H54 (cell line): ENCODE measurements around the gene RNF150.

Source experiments
- DNase-seq: peaks from one replicate; pipeline ENCODE4 v3.0.0; 2011; ENCODE audit warnings: low spot score, mixed read lengths; ENCODE audit not compliant: insufficient read length
- FAIRE-seq: peaks from 3 replicates; lab custom pipeline; 2011; peaks lifted over from hg19 to GRCh38; lab: Jason Lieb, UNC
- POLR2A ChIP-seq: IDR thresholded peaks from 2 replicates; pipeline ENCODE4 v1.6.1; 2011; ENCODE audit warnings: low read depth, mild to moderate bottlenecking, low read length

Gene RNF150

DNA sequence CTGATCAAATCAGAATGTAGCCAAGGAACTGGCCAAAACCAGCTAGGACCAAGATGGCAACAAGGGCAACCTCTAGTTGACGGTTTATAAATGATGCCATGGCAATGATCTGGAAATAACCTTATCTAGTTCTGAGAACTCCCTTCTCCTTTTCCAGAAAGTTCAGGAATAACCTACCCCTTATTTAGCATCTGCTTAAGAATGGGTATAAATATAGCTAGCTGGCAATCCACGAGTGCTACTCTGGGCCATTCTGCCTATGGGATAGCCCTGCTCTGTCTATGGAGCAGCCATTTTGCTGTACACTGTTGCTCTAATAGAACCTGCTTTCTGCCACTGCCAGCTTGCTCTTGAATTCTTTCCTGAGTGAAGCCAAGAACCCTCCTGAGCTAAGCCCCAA is 192.7 kb downstream of the RNF150 start:
- TF ChIP-seq POLR2A = no peak
- FAIRE-seq (no peak), DNase-seq (no peak)

DNA sequence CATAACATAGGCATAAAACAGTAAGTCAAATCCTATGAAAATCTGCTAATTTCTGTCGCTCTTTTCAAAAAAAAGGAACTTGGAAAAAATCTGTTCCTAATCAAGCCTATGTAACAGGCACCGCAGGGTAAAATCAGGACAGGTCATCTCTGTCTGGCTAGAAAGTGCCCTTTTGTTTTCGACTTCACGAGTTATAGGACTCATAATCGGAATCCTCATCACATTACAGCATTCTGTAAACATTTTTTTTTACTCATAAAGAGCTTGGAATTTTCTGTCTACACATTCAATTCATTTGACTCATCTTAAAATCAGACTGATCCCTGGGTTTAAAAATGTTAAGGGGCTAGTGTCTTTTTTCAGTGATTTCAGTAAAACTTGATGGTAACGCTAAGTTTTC is 195.4 kb downstream of the RNF150 start:
- TF ChIP-seq POLR2A = no peak
- DNase-seq (peak; percentile 30), FAIRE-seq (peak; percentile 72)

DNA sequence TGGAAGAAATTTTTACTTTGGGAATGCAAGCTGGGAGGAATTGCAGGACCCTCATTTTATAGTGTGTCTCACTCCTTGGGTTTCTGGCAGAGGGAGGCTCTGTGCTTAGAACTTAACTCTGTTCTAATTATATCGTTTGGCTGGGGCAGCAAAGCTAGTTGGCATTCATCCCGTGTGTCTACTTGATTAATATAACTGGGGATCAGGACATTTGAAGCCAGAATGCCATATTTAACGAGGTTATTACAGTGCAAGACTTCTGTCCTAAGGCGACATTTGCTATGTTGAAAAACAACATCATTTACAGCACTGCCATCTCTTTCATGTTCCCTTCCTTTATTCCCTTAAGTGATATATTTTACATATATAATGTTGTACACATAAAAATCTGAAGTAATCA is 198.0 kb downstream of the RNF150 start:
- FAIRE-seq = no peak
- no peak for DNase-seq

DNA sequence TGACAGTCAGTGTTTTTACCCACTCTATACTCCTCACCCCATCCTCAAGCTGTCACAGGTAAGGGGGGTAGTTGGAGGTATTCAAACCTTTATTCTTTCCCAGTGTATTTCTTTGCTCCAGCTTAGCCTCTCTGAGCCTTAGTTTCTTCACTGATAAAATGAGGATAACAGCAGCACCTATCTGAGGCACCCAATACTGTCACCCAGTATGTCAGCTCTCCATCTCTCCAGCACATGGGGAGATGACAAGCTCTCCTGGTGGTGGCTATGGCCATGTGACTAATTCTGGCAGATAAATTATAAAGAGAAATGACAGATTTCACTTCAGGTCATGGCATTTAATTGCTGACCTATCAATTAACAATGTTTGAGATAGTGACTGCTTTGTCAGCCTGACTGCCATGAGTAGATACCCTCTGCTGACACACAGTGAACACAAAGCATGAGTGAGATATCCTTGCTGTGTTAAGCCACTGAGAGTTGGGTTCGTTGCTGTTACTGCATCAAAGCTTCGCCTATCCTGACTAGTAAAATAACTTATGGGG is 200.7 kb downstream of the RNF150 start:
- no peak for TF ChIP-seq POLR2A
- FAIRE-seq = no peak

More for the DNA sequence above, 198.0 kb downstream of the RNF150 start:
- no peak for TF ChIP-seq POLR2A

DNA sequence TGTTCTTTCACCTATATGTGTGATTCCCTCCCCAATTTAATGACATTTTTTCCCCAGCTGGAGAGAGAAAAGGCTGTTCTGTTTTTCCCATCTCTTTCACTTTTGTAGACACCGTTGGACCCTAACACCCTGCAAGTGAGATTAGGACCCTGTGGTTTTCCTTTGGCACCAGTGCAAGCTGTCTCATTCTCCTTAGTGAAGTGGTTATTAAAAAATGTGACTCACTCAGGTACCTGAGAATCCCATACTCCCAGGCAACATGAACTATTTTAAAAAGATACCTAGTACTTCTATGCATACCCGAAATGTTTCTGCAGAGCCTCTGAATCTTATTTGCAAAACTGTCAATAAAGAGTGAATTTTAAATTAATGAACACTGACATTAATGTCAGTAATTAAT is 201.4 kb downstream of the RNF150 start:
- DNase-seq (no peak), FAIRE-seq (no peak)
- no peak for TF ChIP-seq POLR2A

More for the DNA sequence above, 200.7 kb downstream of the RNF150 start:
- no peak for DNase-seq

DNA sequence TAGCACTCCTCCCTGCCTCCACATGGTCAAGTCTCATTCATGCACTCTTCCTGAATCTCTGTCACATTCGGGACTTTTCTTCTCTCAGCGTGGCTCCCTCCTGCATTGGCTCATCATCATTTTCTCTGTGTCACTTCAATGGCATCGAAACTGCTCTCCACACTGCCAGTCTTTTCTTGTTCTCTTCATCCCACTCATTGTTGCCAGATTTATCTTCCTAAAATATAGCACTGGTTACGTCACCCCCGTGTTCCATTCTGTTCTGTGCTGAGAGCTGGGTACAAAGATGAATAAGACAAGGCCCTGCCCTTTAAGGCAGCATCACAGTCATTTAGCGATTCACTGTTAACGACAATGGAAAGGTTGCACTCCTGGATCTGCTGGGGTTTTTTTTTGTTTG is 202.7 kb downstream of the RNF150 start:
- DNase-seq = no peak
- TF ChIP-seq POLR2A = no peak
- FAIRE-seq = no peak

DNA sequence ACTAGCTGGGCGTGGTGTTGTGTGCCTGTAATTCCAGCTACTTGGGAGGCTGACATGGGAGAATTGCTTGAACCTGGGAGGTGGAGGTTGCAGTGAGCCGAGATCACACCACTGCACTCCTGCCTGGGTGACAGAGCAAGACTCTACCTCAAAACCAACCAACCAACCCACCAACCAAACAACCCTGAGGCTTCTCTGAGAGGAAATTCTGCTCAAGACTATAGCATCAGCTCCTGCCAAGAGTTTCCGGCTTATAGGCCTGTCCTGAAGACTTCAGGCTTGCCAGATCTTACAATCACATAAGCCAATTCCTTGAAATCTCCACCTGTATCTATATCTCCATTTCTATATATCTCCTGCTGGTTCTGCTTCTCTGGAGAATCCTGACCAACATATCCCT is 203.3 kb downstream of the RNF150 start:
- TF ChIP-seq POLR2A = no peak
- FAIRE-seq (no peak), DNase-seq (no peak)

DNA sequence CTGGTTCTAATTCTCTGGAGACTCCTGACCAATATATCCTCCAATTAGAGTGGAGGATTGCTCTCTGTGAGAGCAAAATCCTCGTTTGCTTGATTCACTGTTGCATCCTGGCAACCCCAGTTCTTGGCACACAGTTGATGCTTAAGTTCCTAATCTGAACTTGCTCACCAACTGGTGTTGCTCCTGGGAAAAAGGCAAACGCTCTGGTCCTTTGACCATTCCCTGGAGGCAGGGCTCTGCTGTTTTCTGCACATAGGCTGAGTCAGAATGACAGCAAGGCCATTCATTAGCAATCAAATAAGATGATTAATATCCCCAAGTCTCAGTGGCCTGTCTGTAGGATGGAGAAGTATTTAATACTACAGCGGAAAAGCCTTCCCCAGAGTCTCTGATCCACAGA is 204.4 kb downstream of the RNF150 start:
- DNase-seq = no peak
- FAIRE-seq = no peak
- no peak for TF ChIP-seq POLR2A

DNA sequence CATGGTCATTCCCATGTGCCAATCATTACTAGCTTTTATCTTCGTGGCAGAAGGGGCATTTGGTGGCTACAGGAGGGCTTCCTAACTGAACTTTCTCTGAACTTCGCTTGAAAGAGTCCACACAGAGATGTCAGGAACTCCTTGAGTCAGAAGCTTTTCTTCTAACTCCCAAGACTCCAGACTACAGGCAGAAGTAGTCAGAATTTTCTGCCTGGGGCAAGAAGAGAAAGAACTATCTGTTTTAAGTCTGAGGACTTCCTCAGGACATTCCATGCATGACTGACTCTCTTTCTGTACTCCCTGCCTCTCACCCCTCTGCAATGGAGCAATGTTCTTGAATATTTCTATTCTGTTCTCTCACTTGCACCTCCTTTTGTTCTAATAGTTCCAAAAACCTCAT is 206.6 kb downstream of the RNF150 start:
- no peak for TF ChIP-seq POLR2A
- DNase-seq (no peak), FAIRE-seq (no peak)

DNA sequence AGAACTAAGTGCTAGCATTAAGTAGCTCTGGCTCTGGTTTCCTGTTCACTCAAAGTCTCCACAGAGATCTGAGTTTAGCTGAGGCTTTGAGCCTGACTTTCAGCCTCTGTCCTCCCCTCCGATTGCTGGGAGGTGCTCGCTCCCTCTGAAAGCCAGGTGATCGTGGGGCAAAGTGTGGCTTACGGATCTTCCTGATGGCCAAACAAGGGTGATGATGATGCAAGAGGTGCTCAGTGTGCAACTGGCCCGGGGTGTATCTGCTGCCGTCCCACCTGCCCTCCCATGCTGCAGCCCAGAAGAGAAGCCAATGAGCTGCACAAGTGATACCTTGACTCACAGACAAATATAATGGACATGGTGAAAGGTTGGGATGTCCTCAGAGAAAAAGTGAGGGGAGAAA is 207.9 kb downstream of the RNF150 start:
- FAIRE-seq (no peak), DNase-seq (no peak)
- TF ChIP-seq POLR2A = no peak

DNA sequence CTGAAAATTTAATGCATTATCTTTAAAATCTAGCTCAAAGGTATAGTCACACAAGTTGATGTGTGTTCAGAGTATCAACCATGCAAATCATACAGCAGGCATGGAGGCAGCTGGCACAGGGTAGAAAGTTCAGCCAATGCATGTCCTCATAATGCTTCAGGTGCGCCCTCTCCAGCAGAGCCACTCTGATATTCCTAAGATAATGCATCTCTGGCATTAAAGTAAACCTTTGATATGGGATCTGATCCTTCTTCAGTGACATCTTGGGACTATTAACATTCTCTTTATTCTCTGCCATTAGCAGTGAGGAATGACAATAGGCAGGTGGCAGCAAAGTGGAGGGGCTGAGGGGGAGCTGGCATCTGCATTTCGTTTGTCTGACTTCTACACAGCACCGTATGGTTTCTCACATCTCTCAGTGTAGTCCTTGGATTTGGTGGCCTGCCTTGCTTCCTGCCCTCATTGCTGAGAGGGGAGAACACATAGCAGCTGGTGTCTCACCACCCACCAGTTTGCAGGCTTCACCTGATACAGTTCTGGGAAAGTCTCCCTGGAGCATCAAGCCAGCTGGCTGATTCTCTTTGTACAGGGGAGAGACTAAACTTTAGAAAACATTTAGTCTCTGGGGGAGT is 208.4 kb downstream of the RNF150 start:
- DNase-seq = no peak
- no peak for FAIRE-seq
- no peak for TF ChIP-seq POLR2A

DNA sequence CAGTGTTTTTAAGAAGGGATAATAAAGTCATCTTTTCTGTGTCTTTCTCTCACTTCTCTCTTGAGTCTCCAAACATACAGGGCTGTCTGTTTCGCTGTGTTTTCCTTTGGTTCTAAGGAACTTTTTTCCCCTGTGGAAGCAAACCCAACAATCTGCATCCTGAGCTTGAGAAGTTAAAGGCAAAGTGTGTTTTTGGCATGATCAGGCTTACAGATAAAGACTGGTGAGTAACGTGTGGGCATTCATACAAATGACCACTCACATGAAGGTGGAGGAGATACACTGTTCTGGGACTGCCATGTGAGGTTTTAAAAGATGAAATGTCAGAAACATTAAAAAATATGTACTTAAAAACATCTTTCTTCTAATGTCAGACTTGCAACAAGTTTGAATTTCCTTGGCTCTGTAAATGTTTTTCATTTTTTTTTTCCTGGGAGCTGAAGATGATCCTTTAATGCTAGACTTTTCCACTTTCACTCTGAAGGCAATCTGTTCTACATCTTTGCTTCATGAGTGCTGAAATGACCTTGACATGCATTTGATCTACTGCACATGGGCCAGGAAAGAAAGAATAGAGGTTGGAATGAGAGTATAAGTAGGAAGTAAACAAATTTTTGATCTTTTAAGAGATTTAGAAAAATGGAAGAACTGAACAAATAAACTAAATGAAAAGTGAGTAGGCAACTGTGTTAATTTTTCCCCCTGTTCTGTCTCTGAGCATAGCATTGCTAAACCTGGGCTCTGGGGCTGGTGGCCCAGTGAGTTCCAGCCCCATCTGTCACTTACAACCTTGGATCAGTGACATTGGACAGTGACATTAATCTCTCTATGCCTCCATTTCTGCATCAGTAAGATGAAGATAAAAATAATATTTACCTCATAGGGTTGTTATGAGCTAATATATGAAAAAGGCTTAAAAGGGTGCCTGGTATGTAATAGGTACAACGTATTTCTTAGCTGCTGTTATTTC is 226.0 kb downstream of the RNF150 start:
- no peak for TF ChIP-seq POLR2A
- FAIRE-seq (no peak), DNase-seq (no peak)

DNA sequence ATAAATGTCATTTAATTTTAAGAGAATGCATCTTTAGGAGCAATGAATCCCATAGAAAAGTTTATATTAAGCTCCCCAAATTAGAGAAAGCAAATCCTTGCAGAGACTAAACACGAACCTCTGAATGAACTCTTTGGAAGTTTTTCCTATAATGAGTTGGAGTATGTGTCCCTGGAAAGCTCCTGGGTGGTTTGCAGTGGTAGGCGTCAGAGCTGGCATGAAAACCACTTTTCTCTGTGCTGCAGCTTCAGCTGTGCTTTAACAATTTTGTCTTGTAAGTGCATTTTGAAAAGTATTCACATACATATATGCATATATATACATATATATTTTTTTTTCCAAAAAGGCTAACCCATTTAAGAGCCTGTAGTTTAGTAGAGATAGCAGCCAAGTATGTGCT is 228.4 kb downstream of the RNF150 start:
- no peak for TF ChIP-seq POLR2A
- no peak for DNase-seq
- FAIRE-seq = no peak
